K562 (cell line): ENCODE data around the gene STMP1. TPM values are rescaled to one million over a fixed set of nuclear protein-coding genes. Genes with fewer than 3 reads are reported as not detected.

ENCODE experiments used
- AFF1 ChIP-seq, 2 experiments: fragments of 450-650 bp; IDR thresholded peaks; 2 replicates each; pipeline ENCODE4 v1.6.1; 2018; ENCODE audit warnings: mild to moderate bottlenecking in 2 of 2, low read depth in 1 of 2; ENCODE audit not compliant: partially characterized antibody in 2 of 2
- ARID4B ChIP-seq: sonication (generic); formaldehyde crosslinking; IDR thresholded peaks from 2 replicates; pipeline ENCODE4 v1.8.0; 2022; ENCODE audit warnings: mild to moderate bottlenecking, missing genetic modification reagents
- ATF1 ChIP-seq, 2 experiments: fragments of 450-650 bp in 1 of 2; IDR thresholded peaks; 2 replicates each; pipeline ENCODE4 v1.6.1; 2016; ENCODE audit warnings: missing compliant biosample characterization in 1 of 2, missing genetic modification characterization in 1 of 2
- BHLHE40 ChIP-seq: IDR thresholded peaks from 2 replicates; pipeline ENCODE4 v1.6.1; 2011; ENCODE audit warnings: low read length, improper control_type of control experiment
- KAT8 ChIP-seq: fragments of 450-650 bp; IDR thresholded peaks from 2 replicates; pipeline ENCODE4 v1.6.1; 2016; ENCODE audit warnings: low read depth, mild to moderate bottlenecking
- MLLT1 ChIP-seq, 2 experiments: fragments of 450-650 bp; IDR thresholded peaks; 2 replicates each; pipeline ENCODE4 v1.6.1; 2016
- MTA2 ChIP-seq: fragments of 450-650 bp; IDR thresholded peaks from 2 replicates; pipeline ENCODE4 v1.6.1; 2016; ENCODE audit warnings: low read depth
- SIN3B ChIP-seq: fragments of 450-650 bp; IDR thresholded peaks from 2 replicates; pipeline ENCODE4 v1.6.1; 2017; ENCODE audit warnings: low read depth, mild to moderate bottlenecking, moderate library complexity
- THRAP3 ChIP-seq: fragments of 450-650 bp; IDR thresholded peaks from 2 replicates; pipeline ENCODE4 v1.6.1; 2016; ENCODE audit warnings: mild to moderate bottlenecking, inconsistent platforms, borderline replicate concordance
- ZBTB8A ChIP-seq: fragments of 450-650 bp; IDR thresholded peaks from 2 replicates; pipeline ENCODE4 v1.6.1; 2018; ENCODE audit warnings: mild to moderate bottlenecking, moderate library complexity; ENCODE audit not compliant: partially characterized antibody
- ZNF239 ChIP-seq: fragments of 250-450 bp; sonication (Bioruptor Pico); IDR thresholded peaks from 2 replicates; pipeline ENCODE4 v1.4.0; 2020; ENCODE audit warnings: mild to moderate bottlenecking
- ZNF384 ChIP-seq: IDR thresholded peaks from 2 replicates; pipeline ENCODE4 v1.6.1; 2012; ENCODE audit warnings: low read depth, low read length, improper control_type of control experiment
- polyA plus RNA-seq, 8 experiments: library from polyadenylated mRNA; depleted of rRNA in 4 of 8; stranded (reverse) in 5 of 8; unstranded in 3 of 8; fragments of >200 nt; fragmentation: Nextera tagmentation in 2 of 8; fragmentation: Illumina TruSeq in 1 of 8; extraction: Ambion mirVana in 2 of 8; extraction: Trizol in 1 of 8; gene quantifications; 2 replicates each; pipeline versions ENCODE4 v1.2.1 to v1.2.3, GENCODE V29; 2011 to 2014; ENCODE audit warnings: inconsistent platforms in 1 of 8, missing spikeins in 1 of 8
- total RNA-seq, 7 experiments: library from RNA; depleted of rRNA in 6 of 7; stranded (reverse); fragments of >200 nt in 6 of 7; fragmentation: Illumina TruSeq in 2 of 7; extraction: Trizol in 2 of 7; gene quantifications; 2 replicates each; pipeline versions ENCODE4 v1.2.1 to v1.2.3, GENCODE V29; 2011 to 2021; ENCODE audit warnings: low replicate concordance in 1 of 7
- TF ChIP-seq, protein P1 (sequence below): fragments of 450-650 bp; IDR thresholded peaks from 2 replicates; pipeline ENCODE4 v1.6.1; 2014; ENCODE audit warnings: low read depth, mild to moderate bottlenecking, moderate library complexity, borderline replicate concordance
- TF ChIP-seq, protein P2 (sequence below): sonication (generic); formaldehyde crosslinking; IDR thresholded peaks from 2 replicates; pipeline ENCODE4 v1.8.0; 2023; ENCODE audit warnings: mild to moderate bottlenecking, missing genetic modification reagents

STMP1 gene
- total and polyA plus RNA-seq, 9 of the 15 experiments (the other 6 are each of a cell fraction or from before 2014, with no cell fraction given) = 10.6 to 249 (median 56.8) TPM

- TF ChIP-seq, protein P1, sequence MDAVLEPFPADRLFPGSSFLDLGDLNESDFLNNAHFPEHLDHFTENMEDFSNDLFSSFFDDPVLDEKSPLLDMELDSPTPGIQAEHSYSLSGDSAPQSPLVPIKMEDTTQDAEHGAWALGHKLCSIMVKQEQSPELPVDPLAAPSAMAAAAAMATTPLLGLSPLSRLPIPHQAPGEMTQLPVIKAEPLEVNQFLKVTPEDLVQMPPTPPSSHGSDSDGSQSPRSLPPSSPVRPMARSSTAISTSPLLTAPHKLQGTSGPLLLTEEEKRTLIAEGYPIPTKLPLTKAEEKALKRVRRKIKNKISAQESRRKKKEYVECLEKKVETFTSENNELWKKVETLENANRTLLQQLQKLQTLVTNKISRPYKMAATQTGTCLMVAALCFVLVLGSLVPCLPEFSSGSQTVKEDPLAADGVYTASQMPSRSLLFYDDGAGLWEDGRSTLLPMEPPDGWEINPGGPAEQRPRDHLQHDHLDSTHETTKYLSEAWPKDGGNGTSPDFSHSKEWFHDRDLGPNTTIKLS = peak; percentile 43; the same call in 1 of the 2 replicates
- TF ChIP-seq MTA2 (peak; percentile 36), THRAP3 (no peak), BHLHE40 (peak; percentile 75), AFF1 (IDR thresholded peaks at IDR 0.05; ENCODE audit: low read depth in 1 of 2, partially characterized antibody in 2 of 2) (peak in 1 of 2 experiments; percentile 66), ARID4B (CRISPR knock-in tag) (peak; percentile 99), MLLT1 (IDR thresholded peaks at IDR 0.05) (peak; percentile 87 to 91), ZBTB8A (no peak), ATF1 (CRISPR knock-in tag; IDR thresholded peaks at IDR 0.05) (no peak; the same call in 1 of the 2 replicates), ATF1 (tag; IDR thresholded peaks at IDR 0.05) (peak; percentile 94), ZNF239 (CRISPR knock-in tag) (peak; percentile 59), KAT8 (no peak; the same call in 1 of the 2 replicates), SIN3B (peak; percentile 85), ZNF384 (peak; percentile 33)
- TF ChIP-seq, protein P2, sequence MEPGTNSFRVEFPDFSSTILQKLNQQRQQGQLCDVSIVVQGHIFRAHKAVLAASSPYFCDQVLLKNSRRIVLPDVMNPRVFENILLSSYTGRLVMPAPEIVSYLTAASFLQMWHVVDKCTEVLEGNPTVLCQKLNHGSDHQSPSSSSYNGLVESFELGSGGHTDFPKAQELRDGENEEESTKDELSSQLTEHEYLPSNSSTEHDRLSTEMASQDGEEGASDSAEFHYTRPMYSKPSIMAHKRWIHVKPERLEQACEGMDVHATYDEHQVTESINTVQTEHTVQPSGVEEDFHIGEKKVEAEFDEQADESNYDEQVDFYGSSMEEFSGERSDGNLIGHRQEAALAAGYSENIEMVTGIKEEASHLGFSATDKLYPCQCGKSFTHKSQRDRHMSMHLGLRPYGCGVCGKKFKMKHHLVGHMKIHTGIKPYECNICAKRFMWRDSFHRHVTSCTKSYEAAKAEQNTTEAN = peak; percentile 96
Observed at GRCh38 chr7:135662373-135663114, at the start of gene STMP1 (continued).
